ENCODE results near the gene CSNK2A2.

The CSNK2A2 gene

GRCh38 chr16:58116529-58116928 lies 81.4 kb downstream of the CSNK2A2 start:
- Histone ChIP-seq H3K27ac (ENCODE audit: low read length) (no peak overlapping the region), H3K4me3 (ENCODE audit: low read length) (no peak overlapping the region), H3K9me3 (replicated peaks; ENCODE audit: insufficient read depth, low read length) (no peaks in the 10 kb centered on the region), H3K4me2 (ENCODE audit: low read depth, low read length) (no peak overlapping the region), H3K4me1 (ENCODE audit: low read length) (peaks cover 6% of the 10 kb centered on the region), H3K9ac (ENCODE audit: low read length) (no peak overlapping the region), H3K79me2 (ENCODE audit: low read length) (peaks cover 49% of the 10 kb centered on the region), H3K27me3 (replicated peaks; ENCODE audit: insufficient read depth, low read length) (no peaks in the 10 kb centered on the region), H3K36me3 (replicated peaks; ENCODE audit: insufficient read depth, low read length) (peaks cover 13% of the 10 kb centered on the region), H4K20me1 (ENCODE audit: insufficient read depth, low read length) (peaks cover 22% of the 10 kb centered on the region; the same call in 1 of the 2 replicates), H2AFZ (ENCODE audit: low read length) (no peak overlapping the region), H3F3A (ENCODE audit: insufficient read depth, low read length) (peaks cover under 1% of the 10 kb centered on the region; the same call in 1 of the 2 replicates), H3K9me2 (replicated peaks; ENCODE audit: insufficient read depth, low read length) (no peaks in the 10 kb centered on the region)
- TF ChIP-seq EZH2phosphoT487 (IDR thresholded peaks at IDR 0.05; ENCODE audit: low read length) (no peak), CTCF (IDR thresholded peaks at IDR 0.05; ENCODE audit: low read length) (no peak), EZH2 (optimal IDR thresholded peaks at IDR 0.05; ENCODE audit: low read depth, low read length) (no peak)
- no peak for DNase-seq

- H3K9ac ChIP-seq (ENCODE audit: low read length) = no peak overlapping the region
- no peak for DNase-seq
- H3K4me3 ChIP-seq (ENCODE audit: low read length) = no peak overlapping the region
- no peak overlapping the region for H3K27ac ChIP-seq (ENCODE audit: low read length)
- H3K27me3 ChIP-seq (replicated peaks; ENCODE audit: insufficient read depth, low read length) = no peaks in the 10 kb centered on the region
- no peak overlapping the region for H3K4me2 ChIP-seq (ENCODE audit: low read depth, low read length)
- H3K9me3 ChIP-seq (replicated peaks; ENCODE audit: insufficient read depth, low read length) = no peaks in the 10 kb centered on the region
- no peaks in the 10 kb centered on the region for H3F3A ChIP-seq (ENCODE audit: insufficient read depth, low read length)
- TF ChIP-seq EZH2phosphoT487 (IDR thresholded peaks at IDR 0.05; ENCODE audit: low read length) = no peak
- TF ChIP-seq EZH2 (optimal IDR thresholded peaks at IDR 0.05; ENCODE audit: low read depth, low read length) = no peak
- no peaks in the 10 kb centered on the region for H3K9me2 ChIP-seq (replicated peaks; ENCODE audit: insufficient read depth, low read length)
- peaks cover 17% of the 10 kb centered on the region; the same call in 1 of the 2 replicates for H4K20me1 ChIP-seq (ENCODE audit: insufficient read depth, low read length)
- H2AFZ ChIP-seq (ENCODE audit: low read length) = no peak overlapping the region
- peaks cover 45% of the 10 kb centered on the region for H3K79me2 ChIP-seq (ENCODE audit: low read length)
- H3K4me1 ChIP-seq (ENCODE audit: low read length) = peaks cover 1% of the 10 kb centered on the region
- peaks cover 13% of the 10 kb centered on the region for H3K36me3 ChIP-seq (replicated peaks; ENCODE audit: insufficient read depth, low read length)
These were observed 81.8 kb downstream of the CSNK2A2 start for GRCh38 chr16:58116081-58116480.

GRCh38 chr16:58114827-58115825 lies 82.8 kb downstream of the CSNK2A2 start:
- Histone ChIP-seq H3K9me3 (replicated peaks; ENCODE audit: insufficient read depth, low read length) (no peaks in the 10 kb centered on the region), H3K9me2 (replicated peaks; ENCODE audit: insufficient read depth, low read length) (no peaks in the 10 kb centered on the region), H3K4me3 (ENCODE audit: low read length) (no peak overlapping the region), H3F3A (ENCODE audit: insufficient read depth, low read length) (no peaks in the 10 kb centered on the region), H3K27ac (ENCODE audit: low read length) (no peak overlapping the region), H4K20me1 (ENCODE audit: insufficient read depth, low read length) (peaks cover 8% of the 10 kb centered on the region; the same call in 1 of the 2 replicates), H3K4me2 (ENCODE audit: low read depth, low read length) (no peak overlapping the region), H3K27me3 (replicated peaks; ENCODE audit: insufficient read depth, low read length) (no peaks in the 10 kb centered on the region), H2AFZ (ENCODE audit: low read length) (no peak overlapping the region), H3K9ac (ENCODE audit: low read length) (no peak overlapping the region), H3K79me2 (ENCODE audit: low read length) (peaks cover 35% of the 10 kb centered on the region), H3K4me1 (ENCODE audit: low read length) (no peaks in the 10 kb centered on the region), H3K36me3 (replicated peaks; ENCODE audit: insufficient read depth, low read length) (peaks cover 13% of the 10 kb centered on the region)
- no peak for TF ChIP-seq EZH2phosphoT487 (IDR thresholded peaks at IDR 0.05; ENCODE audit: low read length)
- TF ChIP-seq CTCF (IDR thresholded peaks at IDR 0.05; ENCODE audit: low read length) = no peak
- TF ChIP-seq EZH2 (optimal IDR thresholded peaks at IDR 0.05; ENCODE audit: low read depth, low read length) = no peak
- no peak for DNase-seq

Data from MM.1S (cell line).